GM21723 (cell line): ENCODE data around the gene FRMPD4.

Source experiments
- ATAC-seq: cut with Tn5 transposase; IDR thresholded peaks from one replicate; pipeline ENCODE4 v1.9.1; 2021; ENCODE audit warnings: mild to moderate bottlenecking, moderate library complexity; ENCODE audit not compliant: unreplicated experiment

FRMPD4 gene

DNA sequence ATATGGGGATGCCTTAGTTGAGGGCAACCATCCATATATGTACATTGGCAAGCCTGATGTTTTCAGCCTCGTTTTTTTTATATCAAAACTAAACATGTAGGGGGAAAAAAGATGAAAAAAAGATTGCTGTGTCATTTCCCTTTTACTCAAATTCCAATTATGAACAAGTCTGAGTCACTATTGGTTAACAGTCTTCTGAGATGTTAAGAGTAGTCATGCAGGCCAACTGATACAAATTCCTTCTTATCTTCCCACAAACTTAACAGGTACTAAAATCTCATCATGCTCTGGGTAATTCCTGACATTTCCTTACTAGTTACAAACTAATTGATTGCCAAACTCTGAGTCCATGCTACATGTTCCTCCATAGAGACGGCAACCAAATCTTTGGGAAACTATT, 222.1 kb downstream of the FRMPD4 start:
- no peak for ATAC-seq

- ATAC-seq: no peak
These were observed 222.8 kb downstream of the FRMPD4 start for GRCh38 chrX:12360986-12361598.

DNA sequence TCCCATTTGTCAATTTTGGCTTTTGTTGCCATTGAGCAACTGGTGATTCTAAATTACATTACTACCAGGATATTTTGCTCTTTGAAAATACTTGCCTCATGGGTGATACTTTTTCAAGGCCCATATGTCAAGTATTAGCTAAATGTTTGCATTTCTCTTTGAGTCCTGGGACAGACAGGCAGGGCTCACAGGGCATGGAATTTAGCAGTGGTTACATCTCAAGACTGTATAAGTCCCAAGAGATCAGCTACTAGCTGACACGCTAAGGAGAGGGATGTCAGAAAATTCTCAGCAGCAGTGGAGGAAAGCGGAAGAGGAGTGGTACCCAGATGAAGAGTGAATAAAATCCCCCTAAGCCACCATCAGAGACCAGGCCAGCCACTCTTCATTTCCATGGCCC, 224.9 kb downstream of the FRMPD4 start:
- no peak for ATAC-seq

DNA sequence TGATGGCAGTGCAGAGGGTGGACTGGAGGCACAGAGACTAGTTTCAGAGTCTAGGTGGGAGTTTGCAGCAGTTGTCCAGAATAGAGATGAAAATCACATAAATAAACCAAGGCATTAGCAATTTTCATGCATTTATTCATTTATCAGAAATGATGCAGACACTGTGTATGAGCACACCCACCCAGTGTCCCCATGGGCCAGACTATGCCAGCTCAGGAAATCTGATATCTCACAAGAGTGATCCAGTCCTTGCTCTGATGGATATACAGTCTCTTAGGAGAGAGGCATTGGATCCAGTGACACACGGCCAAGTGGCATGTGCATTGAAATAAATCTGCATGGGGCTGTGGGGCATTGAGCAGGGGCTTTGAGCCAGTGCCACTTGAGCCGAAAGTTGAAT, 228.2 kb downstream of the FRMPD4 start:
- no peak for ATAC-seq

DNA sequence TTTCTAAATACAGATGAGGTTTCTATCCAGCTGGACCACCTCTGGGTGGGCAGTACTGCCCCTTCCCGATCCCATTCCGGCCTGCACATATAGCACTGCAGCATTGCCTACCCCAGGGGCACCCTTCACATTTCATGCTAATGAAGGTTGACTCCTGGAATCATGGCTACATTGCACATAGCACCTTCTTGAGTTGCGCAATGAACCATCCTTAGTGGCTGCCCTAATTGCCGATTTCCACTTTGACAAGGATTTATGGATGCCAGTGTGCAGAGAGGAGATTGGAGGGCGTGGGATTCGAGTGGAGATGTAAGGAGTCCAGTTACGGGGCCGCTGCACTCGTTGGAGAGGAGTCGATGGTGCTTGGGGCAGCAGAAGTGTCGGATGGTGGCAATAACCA, 229.0 kb downstream of the FRMPD4 start:
- ATAC-seq: no peak

GRCh38 chrX:12370497-12370986, 232.3 kb downstream of the FRMPD4 start:
- no peak for ATAC-seq

- no peak for ATAC-seq
These were observed 233.8 kb downstream of the FRMPD4 start for GRCh38 chrX:12372111-12372510.

DNA sequence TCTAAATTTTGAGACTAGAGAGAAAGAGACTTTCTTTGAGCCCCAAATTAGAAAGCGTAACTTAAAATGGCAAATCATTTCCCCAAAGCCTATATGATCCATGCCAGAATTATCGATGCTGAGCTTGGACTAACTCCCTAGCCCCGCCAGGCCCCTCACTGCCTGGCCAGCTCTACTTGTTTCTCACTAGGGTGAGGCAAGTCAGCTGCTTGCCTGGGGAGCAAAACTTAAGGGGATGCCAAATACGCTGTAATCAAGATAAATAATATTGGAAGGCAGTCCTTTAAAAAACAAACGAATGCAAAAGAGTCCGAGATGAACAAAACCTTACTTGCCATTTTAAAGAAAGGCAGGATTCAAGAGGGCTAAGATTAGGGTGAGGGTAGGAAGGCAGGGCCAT, 236.0 kb downstream of the FRMPD4 start:
- no peak for ATAC-seq

DNA sequence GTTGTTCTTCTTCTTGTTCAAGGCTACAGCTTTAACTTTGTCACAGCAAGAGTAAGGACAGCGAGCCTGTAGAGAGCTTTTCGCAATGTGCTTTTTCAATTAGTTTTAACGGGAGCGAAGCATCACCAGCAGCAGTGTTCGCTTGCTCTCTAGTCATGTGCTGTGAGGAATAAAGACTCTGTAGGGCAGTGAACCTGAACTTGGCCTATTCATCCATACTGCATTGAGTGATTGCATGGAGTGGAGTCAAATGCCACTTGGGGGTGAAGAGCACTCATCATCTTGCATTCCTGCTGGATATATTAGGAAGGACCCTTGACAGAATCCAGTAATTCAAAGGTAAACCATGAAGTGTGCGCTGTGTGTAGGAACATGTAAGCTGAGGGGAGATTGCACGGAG, 240.0 kb downstream of the FRMPD4 start:
- no peak for ATAC-seq

- no peak for ATAC-seq
These were observed 240.4 kb downstream of the FRMPD4 start for GRCh38 chrX:12378706-12379105.

DNA sequence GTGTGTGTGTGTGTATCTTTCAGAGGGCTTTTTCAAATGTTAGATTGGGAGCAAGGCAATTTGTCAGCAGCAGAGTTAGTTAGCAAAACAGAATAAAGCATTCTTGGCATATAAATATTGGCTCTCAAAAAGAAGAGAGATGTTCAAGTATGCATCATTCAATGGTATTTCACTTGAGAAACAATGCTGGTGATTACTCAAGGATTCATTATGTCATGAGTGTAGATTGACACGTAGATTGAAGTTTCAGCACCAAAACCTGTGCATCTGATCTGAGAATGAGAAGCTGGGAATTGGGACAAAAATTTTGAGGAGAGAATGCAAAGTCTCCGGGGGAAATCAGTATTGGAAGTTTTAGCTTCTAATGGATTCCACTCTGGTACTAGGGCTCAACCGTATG, 241.4 kb downstream of the FRMPD4 start:
- no peak for ATAC-seq

- ATAC-seq: no peak
These were observed 244.9 kb downstream of the FRMPD4 start for GRCh38 chrX:12383196-12383595.

- no peak for ATAC-seq
These were observed 252.0 kb downstream of the FRMPD4 start for GRCh38 chrX:12390301-12390700.

- no peak for ATAC-seq
These were observed 258.3 kb downstream of the FRMPD4 start for GRCh38 chrX:12396584-12396983.

DNA sequence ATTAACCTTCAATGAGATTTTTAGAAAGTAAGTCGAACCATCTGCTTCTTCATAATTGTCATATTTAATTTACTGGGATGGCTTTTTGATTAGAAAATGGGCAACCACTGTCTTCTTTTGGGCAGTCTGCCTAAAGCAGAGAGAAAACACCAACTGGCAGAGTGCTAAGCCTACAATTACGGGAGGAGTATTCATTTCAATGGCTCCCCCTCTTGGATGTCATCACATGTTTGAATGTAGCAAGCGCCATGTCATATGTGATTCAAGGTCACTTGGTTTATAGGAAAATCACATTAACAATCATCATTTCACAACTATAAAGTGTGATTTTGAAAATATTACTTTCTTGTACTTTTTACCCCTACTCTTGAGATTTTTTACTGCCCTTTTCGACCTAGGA, 261.9 kb downstream of the FRMPD4 start:
- ATAC-seq: no peak

DNA sequence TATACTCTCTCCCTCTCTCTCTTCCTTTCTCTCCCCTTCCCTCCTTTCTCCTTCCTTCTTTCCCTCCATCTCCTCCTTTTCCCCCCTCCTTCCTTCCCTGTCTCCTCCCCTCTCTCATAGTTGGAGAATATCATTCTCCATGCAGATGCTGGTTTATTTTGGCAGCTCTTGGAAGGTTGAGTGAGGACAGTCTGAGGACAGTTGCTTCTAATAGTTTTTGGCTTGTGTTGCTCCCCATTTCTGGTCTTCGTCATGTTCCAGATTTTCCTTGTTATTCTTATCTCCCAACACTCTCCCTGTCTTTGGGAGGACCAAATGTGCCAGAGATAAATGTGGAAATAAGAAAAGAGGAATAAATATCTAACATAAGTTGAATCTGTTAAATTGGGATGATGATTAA, 263.0 kb downstream of the FRMPD4 start:
- ATAC-seq: no peak

- ATAC-seq: no peak
These were observed 265.3 kb downstream of the FRMPD4 start for GRCh38 chrX:12403474-12404082.

- ATAC-seq: no peak
These were observed 267.0 kb downstream of the FRMPD4 start for GRCh38 chrX:12405306-12405705.

- no peak for ATAC-seq
These were observed 272.2 kb downstream of the FRMPD4 start for GRCh38 chrX:12410523-12410922.

GRCh38 chrX:12411831-12412230, 273.6 kb downstream of the FRMPD4 start:
- no peak for ATAC-seq

DNA sequence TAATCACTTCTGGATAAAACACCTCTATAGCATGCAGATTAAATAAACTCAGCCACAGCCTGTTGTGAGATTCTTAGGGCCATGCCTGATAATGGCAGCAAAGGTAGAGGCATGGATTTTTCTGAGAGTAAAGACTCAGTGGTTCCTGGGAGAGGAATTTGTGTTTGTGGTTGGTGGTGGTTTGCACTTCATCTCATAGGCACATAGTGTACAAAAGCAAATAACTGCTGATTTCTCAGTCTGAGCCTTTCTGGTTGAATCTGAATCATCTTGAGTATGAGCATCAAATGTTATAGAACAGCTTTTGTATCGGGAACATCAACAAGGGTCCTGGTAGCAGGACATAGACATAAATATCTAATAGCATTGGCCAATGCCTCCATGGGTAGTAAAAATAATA, 274.3 kb downstream of the FRMPD4 start:
- no peak for ATAC-seq

DNA sequence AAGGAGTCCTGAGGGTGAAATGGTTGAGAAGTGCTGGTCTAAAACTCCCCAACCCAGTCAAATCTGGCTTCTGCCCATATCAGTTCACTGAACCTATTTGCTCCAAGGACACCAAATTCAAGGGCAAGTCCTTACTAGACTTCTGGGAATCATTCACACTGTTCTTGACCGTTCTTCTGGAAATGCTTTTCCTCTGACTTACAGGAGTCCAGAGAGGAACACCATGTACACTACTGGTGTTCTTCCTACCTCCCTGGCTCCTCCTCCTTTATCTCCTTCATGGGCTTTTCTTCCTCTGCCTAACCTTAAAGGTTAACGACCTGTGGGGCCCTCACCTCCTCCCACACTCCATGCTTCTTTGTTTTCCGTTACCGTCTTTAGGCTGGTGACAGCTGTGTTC, 281.3 kb downstream of the FRMPD4 start:
- no peak for ATAC-seq

DNA sequence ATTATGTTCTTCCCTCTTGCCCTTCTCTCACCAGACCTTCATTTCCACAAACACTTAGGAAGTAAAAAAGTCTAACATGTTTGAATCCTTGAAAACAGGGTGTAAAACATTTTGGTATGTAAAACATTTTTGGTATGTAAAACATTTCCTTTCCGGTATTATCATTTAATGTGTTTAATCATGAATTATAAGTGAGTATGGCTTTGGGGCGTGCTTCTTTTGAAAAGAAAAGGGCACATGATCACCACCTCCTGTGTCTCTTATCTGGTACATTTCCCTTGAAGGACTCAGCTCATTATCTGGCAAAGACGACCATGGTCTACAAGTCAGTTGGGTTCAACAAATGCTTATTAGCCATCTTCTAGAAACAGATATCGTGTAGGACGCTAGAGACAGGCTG, 283.6 kb downstream of the FRMPD4 start:
- ATAC-seq: no peak
